ENCODE data around the gene HSD3B7.

- no peak for TF ChIP-seq CTCF (IDR thresholded peaks at IDR 0.05)
- TF ChIP-seq POLR2AphosphoS5 (IDR thresholded peaks at IDR 0.05) = no peak
- no peak for TF ChIP-seq POLR2A (IDR thresholded peaks at IDR 0.05)
- TF ChIP-seq EP300 (IDR thresholded peaks at IDR 0.05) = no peak
These were observed 5.0 kb upstream of the HSD3B7 start for GRCh38 chr16:30980023-30980371.
